NCI-H2196 treated with DMSO at 0.1 percent for 48 hours (cell line): ENCODE data around the gene EPB41L2.
"Not testable (repeated sequence)": the region's sequence is repeated elsewhere in the genome, so short reads cannot be mapped to it uniquely, and the experiment has no call there.

ENCODE experiments used
- DNase-seq: peaks from one replicate; lab custom pipeline; 2025; ENCODE audit not compliant: unreplicated experiment; lab: John Stamatoyannopoulos, UW

The EPB41L2 gene

DNA sequence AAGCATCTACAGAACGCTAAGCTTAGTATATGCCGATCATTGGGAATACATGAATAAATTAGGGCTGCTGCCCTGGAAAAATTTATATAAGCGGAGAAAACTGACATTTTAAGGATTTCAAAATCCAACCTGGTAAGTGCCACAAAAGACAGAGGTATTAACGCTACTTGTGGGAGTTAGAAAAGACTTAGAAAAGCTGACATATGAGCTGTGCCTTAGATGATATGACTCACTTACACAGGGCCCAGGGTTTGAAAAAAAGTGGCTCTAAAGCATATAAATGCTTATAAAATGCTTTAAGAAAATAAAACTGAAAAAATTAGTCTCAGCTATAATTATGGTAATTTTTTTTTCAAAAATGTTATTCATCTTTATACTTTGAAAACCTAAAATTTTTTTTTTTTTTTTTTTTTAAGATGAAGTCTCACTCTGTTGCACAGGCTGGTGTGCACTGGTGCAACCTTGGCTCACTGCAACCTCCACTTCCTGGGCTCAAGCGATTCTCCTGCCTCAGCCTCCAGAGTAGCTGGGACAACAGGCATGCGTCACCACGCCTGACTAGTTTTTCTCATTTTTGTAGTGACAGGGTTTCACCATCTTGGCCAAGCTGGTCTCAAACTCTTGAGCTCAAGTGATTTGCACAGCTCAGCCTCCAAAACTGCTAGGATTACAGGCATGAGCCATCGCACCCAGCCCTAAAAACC lies 25.7 kb downstream of the EPB41L2 start:
- no peak for DNase-seq

DNA sequence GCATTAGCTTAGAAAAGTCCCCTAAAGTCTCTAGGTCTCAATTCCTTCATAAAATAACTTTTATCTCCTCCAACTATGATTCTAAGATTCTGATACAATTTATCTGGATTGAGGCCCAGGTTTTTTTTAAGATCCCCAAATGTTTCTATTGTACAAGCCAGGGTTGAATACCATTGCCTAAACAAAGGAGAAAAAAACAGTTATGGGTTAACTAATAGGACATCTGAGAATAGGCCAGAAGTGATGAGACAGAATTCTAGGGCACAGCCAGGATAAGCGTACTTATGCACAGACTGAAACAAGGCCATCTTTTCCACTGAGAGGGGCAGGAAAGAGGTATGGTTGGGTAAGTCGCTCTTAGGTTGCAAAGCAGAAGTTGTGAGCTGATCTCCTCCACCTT lies 26.4 kb downstream of the EPB41L2 start:
- DNase-seq = no peak

DNA sequence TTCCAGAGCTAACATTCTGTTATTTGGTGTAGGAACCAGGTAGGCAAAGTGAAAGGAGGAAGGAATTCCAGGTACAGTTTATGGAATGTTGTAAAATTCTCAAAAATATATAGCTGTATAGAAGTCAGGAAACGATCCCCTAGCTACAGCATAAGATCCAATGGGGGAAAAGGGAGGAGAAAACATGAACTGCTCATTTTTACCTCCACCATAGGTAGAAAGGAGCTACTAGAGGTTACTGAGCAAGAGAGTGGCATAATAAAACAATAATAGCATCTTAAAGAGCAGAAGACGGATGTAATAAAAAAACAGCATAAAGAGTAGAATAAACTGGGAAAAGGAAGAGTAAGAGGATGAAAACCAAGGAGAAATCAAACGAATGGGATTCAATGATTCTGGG lies 26.9 kb downstream of the EPB41L2 start:
- DNase-seq = no peak

DNA sequence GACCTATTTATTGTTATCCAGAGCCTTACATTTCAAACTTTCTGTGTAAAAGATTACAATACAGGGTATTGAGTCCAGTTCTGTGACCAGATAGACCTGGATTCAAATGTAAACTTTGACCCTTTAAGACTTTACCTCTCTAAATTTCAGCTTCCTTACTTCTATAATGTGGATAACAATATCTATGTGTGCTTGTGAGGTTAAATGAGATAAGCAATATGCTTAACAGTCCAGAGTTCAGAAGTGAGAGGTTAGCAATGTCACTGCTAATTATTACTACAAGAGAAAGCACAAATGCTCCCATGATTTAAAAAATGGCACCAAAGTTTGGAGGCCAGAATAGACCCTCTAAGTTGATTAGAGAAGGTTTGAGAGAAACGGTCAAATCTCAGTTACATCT lies 27.5 kb downstream of the EPB41L2 start:
- no peak for DNase-seq

DNA sequence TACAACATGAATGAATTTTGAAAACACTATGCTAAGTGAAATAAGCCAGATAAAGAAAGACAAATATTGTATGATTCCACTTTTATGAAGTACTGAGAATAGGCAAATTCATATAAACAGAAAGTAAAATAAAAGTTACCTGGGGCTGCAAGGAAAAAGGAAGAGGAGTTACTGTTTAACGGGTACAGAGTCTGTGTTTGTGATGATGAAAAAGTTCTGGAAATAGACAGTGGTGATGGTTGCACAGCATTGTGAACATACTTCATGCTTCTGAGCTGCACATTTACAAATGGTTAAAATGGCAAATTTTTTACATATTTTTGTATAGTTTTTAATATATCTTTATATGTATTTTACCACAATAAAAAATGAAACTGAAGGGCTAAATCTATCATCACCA lies 29.4 kb downstream of the EPB41L2 start:
- DNase-seq = no peak

DNA sequence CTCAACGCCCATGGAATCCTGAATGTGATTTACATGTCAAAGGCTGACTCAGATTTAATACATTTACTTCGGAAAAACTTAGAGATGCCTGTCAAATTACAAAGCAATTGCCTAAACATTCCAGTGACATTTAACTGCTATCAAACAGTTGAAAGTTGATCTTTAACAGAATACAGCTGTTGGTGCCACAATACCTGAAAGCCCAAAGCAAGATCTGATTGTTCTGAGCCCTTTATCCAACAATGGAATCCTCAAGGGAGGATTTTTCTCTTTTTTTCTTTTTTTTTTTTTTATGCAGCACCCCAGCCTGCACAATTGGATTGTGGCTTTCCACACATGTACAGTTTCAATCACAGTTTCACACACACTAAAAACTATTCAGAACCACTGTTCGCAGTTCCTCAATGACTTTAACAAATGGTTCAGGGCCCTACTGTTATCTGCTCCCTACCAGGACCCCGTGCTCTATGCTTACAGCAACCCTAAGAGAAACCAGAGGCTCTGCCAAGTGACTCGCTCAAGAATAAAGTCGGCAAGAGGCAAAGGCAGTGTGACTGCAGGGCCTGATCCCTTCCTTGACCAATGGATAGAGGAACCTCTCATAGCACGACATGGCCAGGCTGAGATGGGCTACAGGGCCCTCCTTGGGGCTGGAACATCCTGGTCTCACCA lies 33.3 kb downstream of the EPB41L2 start:
- no peak for DNase-seq

DNA sequence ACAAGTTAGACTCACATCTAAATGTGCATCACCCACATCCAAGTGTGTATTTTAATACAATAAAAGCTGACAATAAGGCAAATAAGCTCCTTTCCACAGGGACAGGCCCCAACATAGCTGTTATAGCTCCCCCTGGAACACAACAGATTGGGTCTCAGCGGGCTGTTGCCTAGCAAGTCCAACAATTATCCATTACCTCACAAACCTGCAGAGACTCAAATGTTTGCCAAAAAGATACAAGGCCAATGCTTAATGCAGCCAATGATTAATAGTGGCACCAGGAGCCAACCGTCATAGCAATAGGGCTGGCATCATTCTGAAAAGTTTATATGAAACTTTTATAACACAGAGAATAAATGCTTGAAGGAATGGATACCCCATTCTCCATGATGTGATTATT lies 35.7 kb downstream of the EPB41L2 start:
- no peak for DNase-seq

DNA sequence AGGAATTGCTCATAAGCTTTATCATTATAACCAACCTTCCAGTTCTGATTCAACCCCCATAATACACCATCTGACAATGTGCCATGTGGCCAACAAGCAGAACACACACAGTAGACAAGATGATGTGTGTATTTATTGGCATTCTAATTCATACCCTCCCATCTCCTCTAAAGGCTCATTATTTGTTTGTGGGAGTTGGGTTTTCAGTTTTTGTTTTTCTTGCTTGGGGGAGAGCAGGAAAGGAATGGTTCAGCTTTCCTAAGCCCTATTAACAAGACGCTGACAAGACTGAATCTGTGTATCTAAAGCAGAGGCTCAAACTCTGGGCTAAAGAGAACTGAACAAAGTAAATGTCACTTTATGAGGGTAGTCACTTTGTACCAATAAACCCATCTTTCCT lies 36.8 kb downstream of the EPB41L2 start:
- DNase-seq = no peak

DNA sequence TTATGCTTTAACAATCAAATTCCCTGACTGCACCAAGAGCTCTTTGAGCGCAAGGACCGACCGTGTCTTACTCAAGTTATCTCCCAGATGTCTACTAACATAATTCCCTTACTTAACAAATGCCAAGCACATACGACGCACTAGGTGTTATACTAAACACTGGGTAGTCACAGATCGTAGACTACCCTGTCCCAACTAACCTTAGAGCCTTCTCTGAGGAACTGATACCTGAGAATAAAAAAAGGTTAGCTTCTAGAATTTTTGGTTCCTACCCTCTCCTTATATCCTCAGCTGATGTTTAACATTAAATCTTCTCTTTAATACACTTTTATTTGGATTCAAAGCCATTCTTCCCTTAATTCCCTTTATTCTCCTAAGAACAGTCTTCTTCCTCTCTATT lies 38.5 kb downstream of the EPB41L2 start:
- DNase-seq = no peak

DNA sequence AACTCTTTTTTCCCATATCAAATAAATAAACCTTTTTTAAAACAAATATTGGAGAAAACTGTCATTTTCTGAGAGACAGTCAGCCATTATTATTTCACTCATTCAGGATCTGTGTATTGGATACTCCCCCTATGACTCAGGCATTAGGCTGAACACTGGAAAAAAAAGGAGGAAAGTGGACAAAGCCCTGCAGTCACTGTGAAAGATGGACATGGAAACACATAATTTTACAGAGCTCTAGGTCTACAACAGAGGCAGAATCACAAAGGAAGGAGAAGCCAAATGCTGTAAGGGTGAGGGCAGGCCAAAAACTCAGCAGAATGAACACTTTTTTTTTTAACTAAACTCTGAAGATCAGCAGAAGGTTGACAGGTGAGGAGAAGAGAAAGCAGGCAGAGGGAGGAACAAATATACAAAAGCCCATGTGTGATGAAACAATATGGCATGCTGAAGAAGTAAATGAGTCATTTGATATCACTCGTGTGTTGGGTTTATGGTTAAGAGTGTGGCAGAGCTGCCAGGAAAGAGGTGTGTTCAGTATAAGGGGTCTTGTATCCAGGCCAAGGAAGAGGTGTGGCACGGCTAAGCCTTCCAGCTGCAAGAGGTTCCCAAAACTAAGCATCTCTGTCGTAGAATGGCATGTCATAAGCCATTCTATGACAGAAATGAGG lies 39.1 kb downstream of the EPB41L2 start:
- no peak for DNase-seq

DNA sequence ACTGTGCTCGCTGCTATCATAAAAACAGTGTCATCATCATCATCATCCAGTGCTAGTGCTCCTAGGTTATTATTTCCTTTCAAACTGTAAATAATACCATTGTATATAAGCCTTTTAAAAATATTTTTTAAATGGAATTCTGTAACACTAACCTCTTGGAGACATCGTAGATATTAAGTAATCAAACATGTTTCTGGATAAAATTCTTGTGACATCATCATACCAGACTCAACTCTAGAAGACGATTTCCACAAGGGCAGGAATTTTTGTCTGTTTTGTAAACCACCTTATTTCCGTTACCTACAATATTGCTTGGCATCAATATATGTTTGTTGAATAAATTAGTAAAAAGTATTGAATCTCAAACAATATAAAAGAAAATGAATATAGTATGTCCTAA lies 40.4 kb downstream of the EPB41L2 start:
- DNase-seq = no peak

DNA sequence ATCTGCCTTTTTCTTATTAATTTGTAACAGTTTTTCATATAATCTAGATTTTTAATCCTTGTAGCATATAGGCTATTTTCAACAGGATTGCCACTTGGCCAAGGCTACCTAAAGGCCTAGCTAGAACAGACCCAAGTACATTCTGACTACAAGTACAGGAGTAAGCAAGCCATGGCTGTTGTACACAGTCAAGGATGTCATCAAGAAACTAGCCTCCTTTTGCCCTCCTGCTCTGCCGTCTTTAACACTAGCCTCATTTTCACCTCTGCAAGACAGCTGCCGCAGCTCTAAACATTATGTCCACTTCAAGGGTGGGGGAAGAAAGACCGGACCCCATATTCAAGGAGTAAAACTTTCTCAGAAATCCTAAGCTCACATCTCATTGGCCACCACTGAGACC lies 45.1 kb downstream of the EPB41L2 start:
- DNase-seq = no peak

DNA sequence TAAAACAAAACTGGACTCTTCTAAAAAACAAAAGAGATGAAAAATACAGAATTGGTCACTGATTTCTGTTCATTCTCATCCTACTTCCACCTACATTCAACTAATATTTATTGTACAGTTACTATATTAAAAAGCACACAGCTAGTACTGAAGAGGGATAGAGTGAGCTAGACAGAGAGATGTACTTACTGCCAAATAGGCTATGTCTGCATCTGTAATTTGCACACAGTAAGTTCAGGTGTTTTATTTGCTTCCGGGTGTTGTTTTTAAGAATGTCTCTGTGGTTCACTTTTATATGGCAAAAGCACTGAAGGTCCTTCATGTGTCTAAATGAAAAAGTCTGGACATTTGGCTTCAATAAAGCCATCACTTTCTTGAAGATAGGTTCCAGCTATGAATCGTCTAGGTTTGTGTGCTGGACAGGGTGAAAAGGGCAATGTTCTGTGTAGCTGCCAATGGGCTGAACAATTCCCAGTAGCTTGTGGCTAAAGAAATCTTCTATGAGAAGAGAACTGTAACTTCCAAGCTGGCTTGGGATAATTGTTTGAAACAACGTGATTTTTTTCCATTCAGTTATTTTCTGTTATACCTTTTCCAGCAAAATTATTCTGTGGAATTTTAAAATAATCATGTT lies 47.3 kb downstream of the EPB41L2 start:
- no peak for DNase-seq

DNA sequence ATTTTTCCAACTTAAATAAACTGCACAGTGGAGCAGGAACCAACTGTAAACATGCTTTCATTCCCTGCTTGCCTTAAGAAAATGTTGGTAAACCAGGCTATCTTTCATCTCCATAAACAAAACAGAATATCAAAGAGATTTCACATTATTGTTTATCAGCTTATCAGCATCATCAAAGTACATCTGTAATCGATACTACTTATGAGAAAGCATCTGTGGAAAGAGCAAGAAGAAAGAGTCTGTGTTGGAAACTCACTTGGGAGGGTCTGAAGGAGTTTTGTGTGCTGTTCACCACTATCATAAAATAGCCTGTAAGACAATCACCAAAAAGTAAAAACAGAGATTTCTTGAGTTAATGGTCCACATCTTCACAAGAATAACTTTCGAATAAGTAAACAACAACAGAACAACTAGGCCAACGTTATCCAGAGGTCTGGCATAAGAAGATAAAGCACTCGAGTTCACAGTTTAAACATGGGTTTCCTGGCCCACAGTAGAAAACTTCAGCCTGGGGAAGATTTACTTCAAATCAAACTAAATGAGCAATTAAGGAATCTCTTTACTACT lies 47.9 kb downstream of the EPB41L2 start:
- DNase-seq = no peak

DNA sequence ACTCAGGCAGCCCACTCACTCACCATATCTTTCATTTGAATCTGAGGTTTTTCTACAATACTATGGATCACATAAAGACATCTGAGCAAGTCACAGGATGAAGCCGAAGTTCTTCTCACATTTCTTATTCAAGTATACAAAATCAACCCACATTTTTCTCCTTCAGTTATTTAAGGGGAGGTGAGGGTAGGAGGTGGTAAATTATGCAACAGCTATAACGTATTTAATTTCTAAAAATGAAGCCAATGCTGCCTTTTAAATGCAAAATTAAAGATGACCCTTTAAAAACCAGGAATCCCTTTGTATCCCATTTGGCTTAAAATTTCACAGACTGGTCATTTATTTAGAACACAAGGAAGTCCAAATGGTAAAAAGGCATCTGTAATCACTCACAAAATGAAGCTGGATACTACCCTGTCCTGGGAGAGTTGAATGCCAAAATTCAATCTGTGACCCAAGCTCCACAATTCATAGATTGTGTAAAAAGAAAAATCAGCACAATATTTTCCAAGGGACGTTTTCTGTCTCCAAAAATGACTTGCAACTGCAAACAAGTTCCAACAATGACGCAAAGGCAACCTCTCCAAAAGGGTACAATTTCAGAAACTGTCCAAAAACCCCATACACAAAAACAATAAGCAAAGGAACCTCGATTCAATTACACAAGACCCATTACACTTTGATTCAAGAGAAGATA lies 48.8 kb downstream of the EPB41L2 start:
- DNase-seq = no peak

DNA sequence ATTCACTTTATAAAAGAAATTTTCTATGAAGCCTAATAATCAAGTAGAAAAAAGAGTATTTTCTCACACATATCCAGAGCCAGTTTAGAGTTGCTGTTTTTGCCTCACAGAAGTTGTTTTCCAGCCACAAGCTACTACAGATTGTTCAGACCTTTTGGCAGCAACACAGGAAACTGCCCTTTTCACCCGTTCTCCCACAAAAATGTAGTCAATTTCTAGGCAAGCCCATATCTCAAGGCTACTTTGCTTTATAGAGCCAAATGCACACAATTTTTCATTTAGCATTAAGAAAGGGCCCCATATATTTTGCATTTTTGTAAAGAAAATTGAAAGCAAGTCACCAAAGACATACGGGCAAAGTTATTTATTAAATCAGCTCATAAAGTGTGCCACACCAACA lies 49.5 kb downstream of the EPB41L2 start:
- DNase-seq = no peak

DNA sequence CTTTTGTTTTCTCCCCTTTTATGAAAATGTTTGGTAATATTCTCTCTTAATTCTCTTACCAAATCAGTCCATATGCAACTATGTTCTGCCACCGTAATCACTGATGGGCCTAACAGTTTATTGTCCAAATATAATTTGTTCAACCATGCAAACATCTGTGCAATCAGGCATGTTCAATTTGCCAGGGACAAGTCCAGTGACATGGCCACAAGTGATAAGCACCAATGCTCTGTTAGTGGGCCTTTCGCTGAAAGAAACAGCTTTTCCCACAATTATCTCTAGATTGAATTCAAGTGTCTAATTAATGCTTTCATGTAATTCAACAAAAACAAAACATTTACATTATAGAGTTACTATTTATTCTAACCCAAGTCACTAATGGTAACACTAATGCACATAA lies 53.3 kb downstream of the EPB41L2 start:
- DNase-seq = no peak

DNA sequence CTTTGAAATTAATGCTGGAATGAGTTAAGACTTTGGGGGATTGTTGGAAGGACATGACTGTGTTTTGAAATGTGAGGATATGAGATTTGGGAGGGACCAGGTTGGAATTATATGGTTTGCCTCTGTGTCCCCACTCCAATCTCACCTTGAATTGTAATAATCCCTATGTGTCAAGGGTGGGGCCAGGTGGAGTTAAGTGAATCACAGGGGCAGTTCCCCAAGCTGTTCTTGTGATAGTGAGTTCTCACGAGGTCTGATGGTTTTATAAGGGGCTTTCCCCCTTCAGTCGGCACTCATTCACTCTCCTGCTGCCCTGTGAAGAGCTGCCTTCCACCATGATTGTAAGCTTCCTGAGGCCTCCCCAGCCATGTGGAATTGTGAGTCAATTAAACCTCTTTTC lies 54.1 kb downstream of the EPB41L2 start:
- DNase-seq = not testable (repeated sequence)

DNA sequence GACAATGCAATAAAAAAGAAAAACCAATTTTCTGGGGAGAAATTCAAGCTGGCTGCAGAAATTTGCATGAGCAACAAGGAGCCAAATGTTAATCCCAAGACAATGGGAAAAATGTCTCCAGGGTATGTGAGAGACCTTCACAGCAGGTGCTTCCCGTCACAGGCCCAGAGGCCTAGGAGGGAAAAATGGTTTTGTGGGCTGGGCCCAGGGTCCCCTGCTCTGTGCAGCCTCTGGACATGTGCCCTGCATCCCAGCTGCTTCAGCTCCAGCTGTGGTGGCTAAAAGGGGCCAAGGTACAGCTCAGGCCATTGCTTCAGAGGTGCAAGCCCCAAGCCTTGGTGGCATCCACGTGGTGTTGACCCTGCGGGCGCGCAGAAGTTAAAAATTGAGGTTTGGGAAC lies 55.1 kb downstream of the EPB41L2 start:
- not testable (repeated sequence) for DNase-seq

DNA sequence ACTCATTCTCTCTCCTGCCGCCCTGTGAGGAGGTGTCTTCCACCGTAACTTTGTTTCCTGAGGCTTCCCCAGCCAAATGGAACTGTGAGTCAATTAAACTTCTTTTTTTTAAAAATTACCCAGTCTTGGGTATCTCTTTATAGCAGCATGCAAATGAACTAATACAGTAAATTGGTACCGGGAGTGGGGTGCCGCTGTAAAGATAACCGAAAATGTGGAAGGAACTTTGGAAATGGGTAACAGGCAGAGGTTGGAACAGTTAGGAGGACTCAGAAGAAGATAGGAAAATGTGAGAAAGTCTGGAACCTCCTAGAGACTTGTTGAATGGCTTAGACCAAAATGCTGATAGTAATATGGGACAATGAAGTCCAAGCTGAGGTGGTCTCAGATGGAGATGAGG lies 55.8 kb downstream of the EPB41L2 start:
- DNase-seq = no peak

DNA sequence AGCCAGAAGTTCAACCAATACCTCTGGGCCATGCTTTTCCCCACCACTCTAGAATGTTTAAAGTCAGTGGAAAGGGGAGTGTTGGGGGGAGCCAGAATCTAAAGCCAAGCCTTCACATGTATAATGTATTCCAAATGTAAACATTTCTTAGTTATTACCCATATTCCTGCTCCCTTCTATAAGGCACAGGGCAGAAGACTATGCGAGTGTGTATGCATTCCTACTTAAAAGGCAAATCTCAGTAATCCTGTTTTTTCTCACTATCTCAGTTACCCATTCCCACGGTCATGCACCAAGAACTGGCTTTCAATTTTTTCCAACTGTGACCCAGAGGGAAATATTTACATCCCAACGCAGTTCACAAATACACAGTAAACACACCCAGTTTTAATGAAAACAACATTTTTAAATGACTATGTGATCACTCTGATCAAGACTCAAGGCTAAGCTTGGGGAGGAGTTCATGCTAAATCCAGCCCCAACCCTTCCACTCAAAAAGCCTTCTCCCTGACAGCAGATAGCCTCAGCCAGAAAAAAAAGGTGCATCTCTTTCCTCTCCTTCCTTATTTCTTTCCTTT lies 57.5 kb downstream of the EPB41L2 start:
- DNase-seq = no peak
